ENCODE measurements around the gene LOC128125822.

LOC128125822 gene

DNA sequence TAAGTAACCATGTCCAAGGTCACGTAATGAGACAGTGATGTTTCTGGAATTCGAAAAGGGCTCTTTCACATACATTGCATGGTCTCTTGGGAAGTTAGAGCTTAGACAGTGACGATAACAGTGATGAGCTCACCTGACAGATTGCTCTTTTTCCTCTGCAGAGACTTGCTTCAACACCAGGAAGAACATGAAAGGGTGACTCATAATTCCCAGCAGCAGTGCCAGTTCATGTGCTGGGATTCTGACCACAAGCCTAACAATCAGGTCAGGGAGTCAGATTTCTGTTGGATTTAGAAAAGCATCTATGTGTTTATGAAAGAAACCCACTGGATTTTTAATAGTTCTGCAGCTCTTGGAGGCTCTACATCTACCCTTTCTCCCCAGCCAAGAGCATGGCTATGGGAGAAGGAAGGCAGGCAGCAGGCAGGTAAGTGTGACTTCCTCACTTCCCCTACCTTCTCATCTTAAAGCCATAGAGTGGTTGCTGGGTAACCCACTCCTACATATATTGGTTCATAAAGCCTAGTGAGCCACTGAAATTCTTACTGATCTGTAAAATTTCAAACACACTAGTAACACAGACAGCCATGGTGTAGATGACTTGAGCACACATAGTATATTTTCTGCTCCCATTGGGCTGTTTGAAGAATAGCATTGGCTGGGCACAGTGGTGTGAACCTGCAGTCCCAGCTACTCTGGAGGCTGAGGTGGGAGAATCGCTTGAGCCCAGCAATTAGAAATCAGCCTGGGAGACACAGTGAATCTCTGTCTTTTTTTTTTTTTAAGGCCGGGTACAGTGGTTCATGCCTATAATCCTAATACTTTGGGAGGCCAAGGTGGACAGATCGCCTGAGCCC lies 44.4 kb upstream of the LOC128125822 start:
- no peak for DNase-seq
- Histone ChIP-seq H3K4me1 (no peaks in the 10 kb centered on the region), H3K27ac (no peak overlapping the region), H3K9me3 (no peaks in the 10 kb centered on the region), H3K36me3 (ENCODE audit: low read depth, missing control alignments) (no peaks in the 10 kb centered on the region), H3K4me3 (no peak overlapping the region), H3K27me3 (no peaks in the 10 kb centered on the region)
- TF ChIP-seq POLR2A (IDR thresholded peaks at IDR 0.05) (no peak), CTCF (IDR thresholded peaks at IDR 0.05) (no peak)
- intact Hi-C loops (cut with DNase I; ENCODE audit: low total_unique reads), result no loop called here
- 77 to 91% methylated on average over 6 of the region's 6 CpGs for WGBS, 2 donors

DNA sequence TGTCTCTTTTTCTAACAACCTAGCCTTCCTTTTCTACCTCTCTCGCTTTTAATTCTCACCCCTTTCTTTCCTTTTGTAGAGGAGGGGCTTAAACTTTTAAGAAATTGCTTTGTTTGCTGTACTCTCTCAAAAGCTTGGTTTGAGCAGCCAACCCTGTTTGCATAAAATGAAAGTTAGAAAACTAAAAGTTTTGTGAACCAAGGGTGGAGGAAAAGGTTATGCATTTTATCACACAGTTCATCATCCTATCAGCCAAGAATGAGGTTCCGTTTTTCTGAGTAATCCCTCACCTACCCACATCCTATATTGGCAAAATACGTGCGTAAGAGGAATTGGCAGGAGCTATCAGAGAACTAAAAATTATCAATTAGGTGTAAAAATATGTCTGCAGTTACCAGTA lies 42.8 kb upstream of the LOC128125822 start:
- intact Hi-C loops (cut with DNase I; ENCODE audit: low total_unique reads), result no loop called here
- Histone ChIP-seq H3K4me3 (no peak overlapping the region), H3K27me3 (no peaks in the 10 kb centered on the region), H3K9me3 (no peaks in the 10 kb centered on the region), H3K27ac (no peak overlapping the region), H3K36me3 (ENCODE audit: low read depth, missing control alignments) (no peaks in the 10 kb centered on the region), H3K4me1 (no peaks in the 10 kb centered on the region)
- DNase-seq, result no peak
- WGBS, 2 donors, result 64 to 70% methylated on average over 4 of the region's 4 CpGs
- TF ChIP-seq POLR2A (IDR thresholded peaks at IDR 0.05) (no peak), CTCF (IDR thresholded peaks at IDR 0.05) (no peak)

GRCh38 chr6:63530182-63530581 lies 42.1 kb upstream of the LOC128125822 start:
- intact Hi-C loops (cut with DNase I; ENCODE audit: low total_unique reads), result no loop called here
- no peaks in the 10 kb centered on the region for H3K36me3 ChIP-seq (ENCODE audit: low read depth, missing control alignments)
- H3K27me3 ChIP-seq, result no peaks in the 10 kb centered on the region
- H3K4me3 ChIP-seq, result no peak overlapping the region
- no peak overlapping the region for H3K27ac ChIP-seq
- no peak for DNase-seq
- WGBS, 2 donors, result 85 to 86% methylated on average over 3 of the region's 3 CpGs
- no peaks in the 10 kb centered on the region for H3K4me1 ChIP-seq
- H3K9me3 ChIP-seq, result no peaks in the 10 kb centered on the region
- TF ChIP-seq CTCF (IDR thresholded peaks at IDR 0.05) (no peak), POLR2A (IDR thresholded peaks at IDR 0.05) (no peak)

- no peaks in the 10 kb centered on the region for H3K9me3 ChIP-seq
- H3K4me1 ChIP-seq, result no peaks in the 10 kb centered on the region
- TF ChIP-seq CTCF (IDR thresholded peaks at IDR 0.05) (no peak), POLR2A (IDR thresholded peaks at IDR 0.05) (no peak)
- no peaks in the 10 kb centered on the region for H3K36me3 ChIP-seq (ENCODE audit: low read depth, missing control alignments)
- intact Hi-C loops (cut with DNase I; ENCODE audit: low total_unique reads), result no loop called here
- H3K4me3 ChIP-seq, result no peak overlapping the region
- WGBS, 2 donors, result 84 to 100% methylated on average over 1 of the region's 1 CpG
- no peak for DNase-seq
- no peak overlapping the region for H3K27ac ChIP-seq
- no peaks in the 10 kb centered on the region for H3K27me3 ChIP-seq
These were observed 41.3 kb upstream of the LOC128125822 start for GRCh38 chr6:63530991-63531390.

DNA sequence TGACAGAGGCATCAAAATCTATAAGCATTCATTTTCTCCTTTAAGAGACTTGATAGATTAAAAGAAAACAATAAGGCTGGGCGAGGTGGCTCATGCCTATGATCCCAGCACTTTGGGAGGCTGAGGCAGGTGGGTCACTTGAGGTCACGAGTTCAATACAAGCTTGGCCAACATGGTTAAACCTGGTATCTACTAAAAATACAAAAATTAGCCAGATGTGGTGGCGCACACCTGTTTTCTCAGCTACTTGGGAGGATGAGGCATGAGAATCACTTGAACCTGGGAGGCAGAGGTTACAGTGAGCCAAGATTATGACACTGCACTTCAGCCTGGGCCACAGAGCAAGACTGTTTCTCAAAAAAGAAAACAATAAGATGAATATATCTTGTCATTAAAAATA lies 39.3 kb upstream of the LOC128125822 start:
- H3K36me3 ChIP-seq (ENCODE audit: low read depth, missing control alignments), result no peaks in the 10 kb centered on the region
- H3K27me3 ChIP-seq, result no peaks in the 10 kb centered on the region
- no peaks in the 10 kb centered on the region for H3K4me1 ChIP-seq
- no peaks in the 10 kb centered on the region for H3K9me3 ChIP-seq
- 89 to 93% methylated on average over 3 of the region's 3 CpGs for WGBS, 2 donors
- intact Hi-C loops (cut with DNase I; ENCODE audit: low total_unique reads), result no loop called here
- TF ChIP-seq POLR2A (IDR thresholded peaks at IDR 0.05) (no peak), CTCF (IDR thresholded peaks at IDR 0.05) (no peak)
- no peak overlapping the region for H3K4me3 ChIP-seq
- DNase-seq, result no peak
- no peak overlapping the region for H3K27ac ChIP-seq

Measured in testis (tissue), 2 donors.